Nephron (organoid): ENCODE measurements around the gene KDM4C.
A peak's percentile ranks its signal among the peaks of the same experiment; 100 is the strongest.
"Not testable (repeated sequence)": the region's sequence is repeated elsewhere in the genome, so short reads cannot be mapped to it uniquely, and the experiment has no call there.

Source experiments
- H3K27ac Mint-ChIP-seq, 3 experiments: 2 replicates each; pipeline ENCODE4 v1.8.0; 2020; ENCODE audit warnings: mixed read lengths in 3 of 3, mild to moderate bottlenecking in 2 of 3, moderate library complexity in 1 of 3
- H3K27me3 Mint-ChIP-seq: 2 replicates; pipeline ENCODE4 v1.8.0; 2021; ENCODE audit warnings: low read depth, mild to moderate bottlenecking, moderate library complexity, mixed read lengths
- H3K36me3 Mint-ChIP-seq: 2 replicates; pipeline ENCODE4 v1.8.0; 2020; ENCODE audit warnings: low read depth, mixed read lengths
- H3K4me1 Mint-ChIP-seq: 2 replicates; pipeline ENCODE4 v1.8.0; 2020; ENCODE audit warnings: mixed read lengths
- H3K4me3 Mint-ChIP-seq, 3 experiments: 2 replicates each; pipeline ENCODE4 v1.8.0; 2020; ENCODE audit warnings: mild to moderate bottlenecking in 3 of 3, mixed read lengths in 3 of 3, moderate library complexity in 2 of 3
- H3K9me3 Mint-ChIP-seq: 2 replicates; pipeline ENCODE4 v1.8.0; 2020; ENCODE audit warnings: mixed read lengths
- CTCF ChIP-seq, 3 experiments: fragments of 200-600 bp; sonication (generic); IDR thresholded peaks; one replicate each; pipeline ENCODE4 v1.5.0; 2021; ENCODE audit warnings: antibody characterized with exemption in 3 of 3; ENCODE audit not compliant: unreplicated experiment in 3 of 3

The KDM4C gene

DNA sequence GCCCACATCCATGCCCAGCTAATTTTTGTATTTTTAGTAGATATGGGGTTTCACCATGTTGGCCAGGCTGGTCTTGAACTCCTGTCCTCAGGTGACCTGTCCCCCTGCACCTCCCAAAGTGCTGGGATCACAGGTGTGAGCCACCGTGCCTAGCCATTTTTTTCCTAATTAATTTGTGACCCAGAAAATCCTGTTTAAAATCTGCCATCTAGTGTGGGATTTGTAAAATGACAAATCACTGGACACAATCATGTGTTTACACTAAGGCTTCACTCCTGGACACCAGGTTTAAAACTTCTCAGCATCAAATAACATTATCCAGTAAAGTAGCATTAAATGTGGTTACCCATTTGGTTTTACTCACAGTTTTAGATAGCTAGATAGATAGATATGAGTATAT lies 18.6 kb upstream of the KDM4C start:
- peak; percentile 22 to 43 (median 32) for TF ChIP-seq CTCF (IDR thresholded peaks at IDR 0.05; ENCODE audit: unreplicated experiment in 3 of 3)
- Mint-ChIP-seq H3K9me3 (no peaks in the 10 kb centered on the region), H3K36me3 (no peaks in the 10 kb centered on the region), H3K27me3 (peaks cover 3% of the 10 kb centered on the region), H3K4me1 (no peaks in the 10 kb centered on the region), H3K4me3 (no peak overlapping the region), H3K27ac (no peak overlapping the region)

- not testable (repeated sequence) for H3K27ac Mint-ChIP-seq, H3K4me1 Mint-ChIP-seq, H3K9me3 Mint-ChIP-seq, H3K36me3 Mint-ChIP-seq, H3K27me3 Mint-ChIP-seq, H3K4me3 Mint-ChIP-seq
Observed at GRCh38 chr9:6748861-6749260, 8.9 kb upstream of the KDM4C start.

- H3K27ac Mint-ChIP-seq, H3K9me3 Mint-ChIP-seq, H3K36me3 Mint-ChIP-seq, H3K4me3 Mint-ChIP-seq, H3K27me3 Mint-ChIP-seq: not testable (repeated sequence)
- H3K4me1 Mint-ChIP-seq = peaks cover 15% of the 10 kb centered on the region
Observed at GRCh38 chr9:6754861-6755260, 2.9 kb upstream of the KDM4C start.

GRCh38 chr9:6757132-6757455 lies 679 bp upstream of the KDM4C start:
- H3K27ac Mint-ChIP-seq = peak overlapping the region; percentile 98 to 100 (median 100)
- H3K36me3 Mint-ChIP-seq = no peaks in the 10 kb centered on the region
- no peak for TF ChIP-seq CTCF (IDR thresholded peaks at IDR 0.05; ENCODE audit: unreplicated experiment in 3 of 3)
- peaks cover 19% of the 10 kb centered on the region for H3K4me1 Mint-ChIP-seq
- H3K27me3 Mint-ChIP-seq = peaks cover 4% of the 10 kb centered on the region
- H3K9me3 Mint-ChIP-seq = no peaks in the 10 kb centered on the region
- H3K4me3 Mint-ChIP-seq = peak overlapping the region; percentile 98 to 100 (median 99)

DNA sequence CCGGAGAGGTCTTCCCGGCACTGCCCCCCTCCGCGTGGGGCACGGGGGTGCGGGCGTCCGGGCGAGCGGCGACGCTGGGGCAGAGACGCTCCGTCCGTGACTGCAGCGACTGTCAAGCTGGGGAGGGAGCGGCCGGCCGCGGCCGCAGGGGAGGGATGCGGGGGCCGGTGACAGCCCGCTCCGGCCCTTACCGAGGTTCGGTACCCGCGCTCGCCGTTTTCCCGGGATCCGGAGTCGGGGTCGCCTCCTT lies 400 bp downstream of the KDM4C start:
- H3K27me3 Mint-ChIP-seq = peaks cover 4% of the 10 kb centered on the region
- peak overlapping the region in 1 of 3 experiments; percentile 98 for H3K27ac Mint-ChIP-seq
- H3K4me1 Mint-ChIP-seq = peaks cover 19% of the 10 kb centered on the region
- no peak for TF ChIP-seq CTCF (IDR thresholded peaks at IDR 0.05; ENCODE audit: unreplicated experiment in 3 of 3)
- H3K4me3 Mint-ChIP-seq = peak overlapping the region; percentile 98 to 100 (median 99)
- peaks cover 2% of the 10 kb centered on the region for H3K36me3 Mint-ChIP-seq
- no peaks in the 10 kb centered on the region for H3K9me3 Mint-ChIP-seq

DNA sequence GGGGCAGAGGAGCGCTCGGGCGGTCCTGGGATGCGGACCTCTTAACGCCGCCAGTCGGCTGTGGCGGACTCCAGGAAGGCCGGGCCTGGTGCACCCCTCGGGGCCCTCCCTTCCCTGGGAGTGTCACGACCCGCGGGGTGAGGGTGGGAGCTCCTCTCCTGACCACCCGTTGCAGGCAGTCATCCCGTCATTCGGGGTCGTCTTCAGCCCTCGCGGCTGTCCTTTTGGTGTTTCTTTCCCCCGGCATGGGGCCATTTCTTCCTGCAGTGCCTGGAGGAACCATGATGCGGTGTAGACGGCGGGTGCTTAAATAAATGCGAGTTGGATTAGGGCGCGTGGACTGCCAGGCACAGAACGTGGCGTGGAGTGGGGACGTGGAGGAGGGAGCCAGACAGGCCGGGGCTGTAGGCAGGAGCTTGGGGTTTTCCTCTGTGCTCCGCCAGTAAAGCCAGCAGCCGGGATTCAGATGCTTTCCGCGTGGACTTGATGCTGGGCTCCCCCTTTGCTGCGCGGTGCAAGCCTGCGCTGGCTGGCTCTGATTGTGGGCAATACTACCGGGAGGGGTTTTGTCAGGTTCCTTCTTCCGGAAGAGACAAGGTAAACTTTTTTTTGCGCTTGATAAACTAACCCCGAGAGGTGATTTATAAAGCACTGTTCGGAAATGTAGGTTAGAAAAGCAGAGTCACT lies 868 bp downstream of the KDM4C start:
- Mint-ChIP-seq H3K27me3 (peaks cover 4% of the 10 kb centered on the region), H3K4me3 (peak overlapping the region; percentile 93 to 100 (median 98)), H3K27ac (peak overlapping the region; percentile 66 to 80 (median 78)), H3K4me1 (peaks cover 19% of the 10 kb centered on the region), H3K36me3 (peaks cover 5% of the 10 kb centered on the region), H3K9me3 (no peaks in the 10 kb centered on the region)
- no peak for TF ChIP-seq CTCF (IDR thresholded peaks at IDR 0.05; ENCODE audit: unreplicated experiment in 3 of 3)

DNA sequence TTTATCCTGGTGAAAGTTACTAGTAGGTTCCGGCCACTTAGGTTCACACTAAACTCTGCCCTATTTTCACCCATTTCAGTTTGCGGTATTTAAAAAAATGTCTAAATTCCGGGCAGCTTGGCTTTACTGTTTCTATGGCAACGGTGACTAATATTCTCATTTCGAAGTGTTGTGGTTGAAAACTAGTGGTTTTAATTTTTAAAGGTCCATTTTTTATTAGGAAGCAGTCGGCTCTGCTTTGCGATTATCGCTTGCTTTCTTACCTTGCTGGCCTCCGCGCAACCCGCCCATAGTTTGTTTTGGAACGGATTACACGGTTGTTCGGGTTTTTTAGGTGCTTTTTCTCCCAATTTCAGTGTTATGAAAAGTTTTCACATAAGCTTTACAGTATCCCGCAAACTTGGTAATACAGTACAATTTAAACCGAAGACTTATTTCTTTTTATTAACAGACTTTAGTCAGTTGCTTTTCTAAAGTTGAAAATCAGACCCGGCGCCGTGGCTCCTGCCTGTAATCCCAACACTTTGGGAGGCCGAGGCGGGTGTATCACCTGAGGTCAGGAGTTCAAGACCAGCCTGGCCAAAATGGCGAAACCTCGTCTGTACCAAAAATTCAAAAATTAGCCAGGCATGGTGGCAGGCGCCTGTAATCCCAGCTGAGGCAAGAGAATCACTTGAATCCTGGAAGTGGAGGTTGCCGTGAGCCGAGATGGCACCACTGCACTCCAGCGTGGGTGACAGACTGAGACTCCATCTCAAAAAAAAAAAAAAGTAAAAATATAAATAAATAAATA lies 1.6 kb downstream of the KDM4C start:
- Mint-ChIP-seq H3K4me1 (peaks cover 19% of the 10 kb centered on the region), H3K9me3 (no peaks in the 10 kb centered on the region), H3K36me3 (peaks cover 5% of the 10 kb centered on the region), H3K27me3 (peaks cover 4% of the 10 kb centered on the region), H3K27ac (peak overlapping the region; percentile 66 to 80 (median 78)), H3K4me3 (peak overlapping the region; percentile 93 to 100 (median 98))
- TF ChIP-seq CTCF (IDR thresholded peaks at IDR 0.05; ENCODE audit: unreplicated experiment in 3 of 3) = no peak
